CD4-positive, alpha-beta T cell treated with Interleukin-6 at 100 ng/mL for 8 hours (primary cell): ENCODE measurements around the gene GDPD4.

ENCODE experiments used
- DNase-seq: peaks from one replicate; pipeline ENCODE4 v3.0.0-alpha.2; 2020; ENCODE audit warnings: mixed read lengths, low spot score

The GDPD4 gene

DNA sequence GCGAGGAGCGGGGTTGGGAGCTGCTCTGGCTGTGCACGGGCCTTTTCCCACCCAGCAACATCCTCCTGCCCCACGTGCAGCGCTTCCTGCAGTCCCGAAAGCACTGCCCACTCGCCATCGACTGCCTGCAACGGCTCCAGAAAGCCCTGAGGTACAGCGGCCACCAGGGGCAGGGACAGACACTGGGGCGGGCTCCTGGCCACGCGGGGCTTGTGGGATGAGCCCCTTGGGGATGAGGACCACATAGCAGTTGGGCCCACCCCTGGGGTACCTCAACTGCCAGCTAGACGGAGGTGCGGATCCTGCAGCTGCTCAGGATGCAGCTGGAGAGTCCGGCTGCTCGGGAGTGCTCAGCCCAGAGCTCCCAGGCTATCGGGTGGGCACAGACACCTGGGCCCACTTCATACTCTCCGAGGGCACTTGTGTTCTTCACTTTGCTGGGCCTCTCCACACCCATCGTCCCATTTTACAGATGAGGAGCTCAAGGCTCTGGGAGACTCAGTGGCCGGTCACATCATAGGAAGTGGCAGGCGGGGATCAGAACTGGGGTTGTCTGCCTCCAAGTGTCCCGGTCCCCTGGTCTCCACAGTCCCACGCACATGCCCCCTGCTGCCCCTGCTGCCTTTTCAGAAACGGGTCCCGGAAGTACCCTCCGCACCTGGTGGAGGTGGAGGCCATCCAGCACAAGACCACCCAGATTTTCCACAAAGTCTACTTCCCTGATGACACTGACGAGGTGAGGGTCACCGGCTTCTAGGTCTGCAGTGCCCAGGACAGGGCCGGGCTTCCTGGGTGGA lies 95.8 kb downstream of the GDPD4 start:
- DNase-seq, result no peak

DNA sequence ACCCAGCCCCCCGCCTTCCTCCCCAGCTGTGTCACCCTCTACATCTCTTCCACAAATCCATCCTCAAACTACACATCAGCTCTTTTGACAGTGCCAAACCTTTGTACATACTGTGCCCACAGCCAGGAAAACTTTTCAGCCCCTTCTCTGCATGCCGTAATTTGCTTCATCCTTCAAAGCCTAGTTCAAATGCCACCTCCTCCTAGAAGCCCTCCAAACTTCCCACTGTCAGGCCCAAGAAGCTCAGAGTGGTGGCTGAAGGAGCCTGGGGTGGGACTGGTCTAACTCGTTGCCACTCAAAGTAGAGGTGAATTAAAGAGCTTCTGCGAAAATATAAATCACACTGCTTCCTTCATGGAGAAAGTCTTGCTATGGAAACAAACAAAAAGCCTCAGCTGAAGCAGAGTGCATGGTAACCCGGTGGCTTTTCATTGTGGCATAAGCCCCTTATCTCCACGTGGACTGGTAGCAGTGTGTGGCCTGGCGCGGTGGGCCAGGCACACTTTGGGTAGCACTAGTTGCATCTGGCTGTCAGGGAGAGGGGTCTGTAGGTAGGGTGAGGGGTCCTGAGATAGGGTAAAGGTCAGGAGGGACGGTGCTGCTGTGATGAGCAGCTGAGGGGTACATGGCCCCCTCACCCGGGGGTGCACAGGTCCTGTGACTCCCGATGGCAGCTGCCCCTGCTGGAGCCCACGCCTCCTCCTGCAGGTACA lies 96.6 kb downstream of the GDPD4 start:
- DNase-seq, result no peak

DNA sequence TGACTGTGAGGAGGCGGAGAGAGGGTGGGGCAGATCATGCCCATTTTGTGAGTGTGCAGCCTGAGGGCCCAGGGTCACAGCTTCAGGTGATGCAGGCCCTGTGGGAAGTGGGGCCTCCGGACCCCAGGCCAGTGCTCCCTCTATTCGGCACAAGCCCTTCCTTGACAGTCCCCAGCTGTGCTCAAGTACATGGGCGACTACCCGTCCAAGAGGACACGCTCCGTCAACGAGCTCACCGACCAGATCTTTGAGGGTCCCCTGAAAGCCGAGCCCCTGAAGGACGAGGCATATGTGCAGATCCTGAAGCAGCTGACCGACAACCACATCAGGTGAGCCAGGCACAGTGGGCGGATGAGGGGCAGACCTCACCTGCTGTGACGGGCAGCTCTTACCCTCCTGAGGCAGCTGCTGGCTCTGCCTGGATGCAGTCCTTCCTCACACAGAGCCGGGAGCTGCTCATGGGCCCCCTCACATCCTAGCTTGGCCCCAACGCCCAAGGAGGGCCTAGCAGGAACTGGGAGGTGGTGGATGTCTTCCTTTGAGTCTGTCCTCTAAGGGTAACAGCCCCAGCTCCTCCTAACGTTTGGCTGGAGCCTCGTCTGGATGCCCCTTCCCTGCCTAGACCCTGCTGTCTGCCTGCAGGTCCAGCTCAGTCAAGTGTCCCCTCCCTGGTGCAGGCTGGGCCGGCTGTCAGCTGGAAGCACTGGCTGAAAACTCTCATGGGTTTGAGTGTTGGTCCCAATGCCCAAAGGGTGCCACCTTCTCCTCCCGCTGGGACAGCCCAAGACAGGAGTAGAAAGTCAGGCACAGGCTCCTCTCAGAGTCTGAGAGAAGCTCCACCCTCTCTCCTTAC lies 97.4 kb downstream of the GDPD4 start:
- DNase-seq, result no peak

DNA sequence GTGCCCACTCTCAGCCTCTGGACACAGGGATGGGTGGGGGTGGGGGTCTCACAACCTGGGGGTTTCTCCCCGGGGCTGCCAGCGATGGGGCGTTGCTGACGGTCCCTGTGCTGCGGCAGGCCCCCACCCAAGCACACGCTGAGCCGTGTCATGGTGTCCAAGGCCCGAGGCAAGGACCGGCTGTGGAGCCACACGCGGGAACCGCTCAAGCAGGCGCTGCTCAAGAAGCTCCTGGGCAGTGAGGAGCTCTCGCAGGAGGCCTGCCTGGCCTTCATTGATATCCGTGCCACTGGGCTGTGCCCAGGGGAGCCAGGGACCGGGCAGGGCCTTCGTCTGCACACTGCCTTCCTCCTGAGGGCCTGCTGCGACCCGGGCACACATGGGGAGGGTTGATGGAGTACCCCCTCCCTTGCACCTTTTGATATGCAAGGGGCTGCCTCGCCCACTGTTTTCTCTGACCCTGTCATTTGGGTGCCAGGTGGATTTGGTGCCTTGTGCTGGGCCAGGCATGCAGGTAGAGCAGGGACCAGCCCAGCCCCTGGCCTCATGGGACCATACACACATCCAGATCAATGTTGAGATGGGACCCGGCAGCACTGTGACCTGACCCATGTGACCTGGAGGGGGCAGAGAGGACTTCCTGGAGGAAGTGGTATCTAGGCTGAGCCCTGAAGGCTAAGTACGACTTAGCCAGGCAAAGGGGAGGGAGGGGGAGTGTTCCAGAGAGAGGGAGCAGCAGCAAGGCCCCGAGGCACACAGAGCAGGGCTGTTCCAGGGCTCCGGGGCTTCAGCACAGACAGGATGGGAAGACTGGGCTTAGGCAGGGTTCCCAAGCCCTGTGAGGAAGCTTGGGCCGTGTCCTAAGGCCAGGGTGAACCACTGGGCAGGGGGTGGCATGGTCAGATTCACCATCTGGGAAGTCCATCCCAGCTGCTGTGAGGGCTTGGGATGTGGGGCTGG lies 98.3 kb downstream of the GDPD4 start:
- DNase-seq, result no peak

DNA sequence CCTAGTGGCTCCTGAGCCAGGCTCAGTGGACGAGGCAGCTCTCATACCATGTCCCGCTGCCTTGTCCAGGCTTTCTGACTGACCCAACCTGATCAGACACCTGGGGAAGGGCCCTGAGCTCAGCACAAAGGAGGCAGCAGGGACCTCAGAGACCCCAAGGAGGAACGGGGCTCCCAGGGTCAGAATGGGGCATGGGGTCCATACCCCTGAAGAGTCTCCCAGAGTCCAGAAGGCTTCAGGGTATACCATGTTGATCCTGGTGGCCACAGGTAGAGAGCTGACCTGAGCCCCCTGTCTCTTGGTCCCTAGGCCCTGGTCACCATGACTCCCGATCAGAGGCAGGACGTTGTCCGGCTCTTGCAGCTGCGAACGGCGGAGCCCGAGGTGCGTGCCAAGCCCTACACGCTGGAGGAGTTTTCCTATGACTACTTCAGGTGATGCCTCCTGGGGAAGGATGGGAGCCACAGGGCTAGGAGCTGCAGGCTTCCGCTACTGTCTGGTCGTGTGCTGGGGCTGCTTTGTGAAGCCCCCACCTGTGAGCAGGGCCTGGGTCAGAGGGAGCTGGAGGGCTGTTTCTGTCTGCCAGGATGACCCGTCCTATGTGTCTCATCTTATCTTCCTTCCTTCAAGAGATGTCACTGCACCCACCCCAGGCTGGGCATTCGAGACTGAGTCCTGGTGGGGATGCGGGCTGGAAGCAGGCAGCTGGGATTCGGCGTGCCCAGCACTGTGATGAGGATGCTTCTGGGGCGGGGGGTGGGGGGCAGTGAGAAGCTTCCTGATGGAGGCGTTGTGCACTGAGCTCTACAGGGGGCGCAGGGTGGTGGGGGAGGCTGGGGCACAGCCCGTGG lies 99.3 kb downstream of the GDPD4 start:
- no peak for DNase-seq

DNA sequence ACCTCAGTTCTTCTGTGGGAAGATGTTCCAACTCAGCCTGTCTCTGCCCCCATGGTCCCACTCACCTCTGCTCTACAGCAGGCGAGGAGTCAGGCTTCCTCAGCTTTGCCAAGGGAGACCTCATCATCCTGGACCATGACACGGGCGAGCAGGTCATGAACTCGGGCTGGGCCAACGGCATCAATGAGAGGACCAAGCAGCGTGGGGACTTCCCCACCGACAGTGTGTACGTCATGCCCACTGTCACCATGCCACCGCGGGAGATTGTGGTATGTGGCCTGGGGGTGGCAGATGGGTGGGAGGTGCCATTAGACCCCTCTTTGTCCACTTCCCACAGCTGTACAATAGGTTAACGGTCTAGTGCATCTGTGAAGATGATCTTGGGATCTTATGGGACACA lies 100.1 kb downstream of the GDPD4 start:
- DNase-seq, result no peak

DNA sequence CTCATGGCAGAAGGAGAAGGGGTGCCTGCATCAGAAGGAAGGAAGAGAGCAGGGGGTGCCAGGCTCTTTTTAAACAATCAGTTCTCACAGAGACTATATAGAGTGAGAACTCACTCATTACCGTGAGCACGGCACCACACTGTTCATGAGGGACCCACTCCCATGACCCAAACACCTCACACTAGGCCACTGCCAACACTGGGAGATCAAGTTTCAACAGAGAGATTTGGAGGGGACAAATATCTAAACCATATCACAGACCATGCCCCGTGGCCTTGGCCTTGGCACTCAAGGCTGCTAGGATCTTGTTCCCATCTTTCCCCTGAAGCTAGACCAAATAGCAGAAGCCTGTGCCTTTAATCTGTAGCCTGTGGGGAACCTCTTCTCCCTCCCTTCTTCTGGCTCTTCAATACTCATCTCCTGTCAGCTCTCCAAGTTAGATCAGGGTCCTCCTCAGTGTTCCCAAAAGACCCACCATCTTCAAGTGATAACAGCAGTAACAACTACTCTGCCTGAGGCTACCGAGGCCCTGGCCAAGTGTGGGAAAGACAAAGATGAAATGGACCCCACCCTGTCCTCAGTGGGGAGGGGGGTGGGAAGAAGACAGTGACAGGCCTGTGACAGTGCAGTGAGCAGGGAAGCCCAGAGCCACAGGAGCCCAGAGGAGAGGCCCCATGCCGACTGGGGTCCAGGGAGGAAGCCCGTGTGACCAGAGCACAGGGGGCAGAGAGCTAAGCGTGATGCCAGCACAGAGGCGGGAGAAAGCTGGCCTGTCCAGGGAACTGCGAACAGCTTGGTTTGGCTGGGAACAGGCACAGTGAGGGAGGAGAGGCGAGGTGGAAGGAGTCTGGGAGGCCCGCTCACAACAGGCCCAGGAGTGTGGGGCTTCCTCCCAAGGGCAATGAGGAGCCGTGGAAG lies 100.9 kb downstream of the GDPD4 start:
- DNase-seq, result no peak

DNA sequence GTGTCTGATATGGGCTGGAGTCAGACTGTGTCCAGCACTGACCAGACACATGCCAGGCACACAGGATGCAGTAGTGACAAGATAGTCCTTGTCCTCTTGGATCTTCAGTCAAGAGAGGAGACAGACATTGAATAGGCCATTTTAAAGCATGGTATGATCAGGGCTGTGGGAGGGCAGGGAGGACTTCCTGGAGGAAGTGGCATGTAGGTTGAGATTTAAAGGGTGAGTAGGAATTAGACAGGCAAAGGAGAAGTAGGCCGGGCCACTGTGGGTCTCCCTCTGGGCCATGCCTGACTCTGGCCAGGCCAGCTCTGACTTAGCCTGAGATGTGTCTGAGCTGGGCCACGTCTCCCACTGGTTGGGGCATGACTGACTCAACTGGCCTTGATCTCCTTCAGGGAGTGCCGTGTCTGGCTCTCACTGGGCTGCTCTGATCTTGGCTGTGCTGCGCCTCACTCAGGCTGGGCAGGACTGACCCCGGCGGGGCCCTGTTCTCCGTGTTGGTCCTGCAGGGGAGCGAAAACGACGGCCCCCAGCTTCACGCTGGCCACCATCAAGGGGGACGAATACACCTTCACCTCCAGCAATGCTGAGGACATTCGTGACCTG lies 102.2 kb downstream of the GDPD4 start:
- no peak for DNase-seq

DNA sequence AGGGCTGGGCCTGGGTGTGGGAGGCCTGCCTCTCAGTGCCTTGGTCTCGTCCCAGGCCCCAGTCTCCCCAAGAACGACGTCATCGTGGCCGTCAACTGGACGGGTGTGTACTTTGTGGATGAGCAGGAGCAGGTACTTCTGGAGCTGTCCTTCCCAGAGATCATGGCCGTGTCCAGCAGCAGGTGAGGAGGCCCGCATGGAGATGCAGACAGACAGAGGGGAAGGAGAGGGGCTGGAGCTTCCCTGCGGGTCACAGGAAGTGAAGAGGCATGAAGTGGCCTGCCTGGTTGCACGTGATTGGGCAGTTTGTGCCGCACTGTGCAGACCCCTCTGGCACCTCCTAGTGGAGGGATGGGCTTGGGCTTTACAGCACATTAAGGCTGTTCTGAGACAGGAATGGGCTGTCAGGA lies 103.0 kb downstream of the GDPD4 start:
- no peak for DNase-seq

DNA sequence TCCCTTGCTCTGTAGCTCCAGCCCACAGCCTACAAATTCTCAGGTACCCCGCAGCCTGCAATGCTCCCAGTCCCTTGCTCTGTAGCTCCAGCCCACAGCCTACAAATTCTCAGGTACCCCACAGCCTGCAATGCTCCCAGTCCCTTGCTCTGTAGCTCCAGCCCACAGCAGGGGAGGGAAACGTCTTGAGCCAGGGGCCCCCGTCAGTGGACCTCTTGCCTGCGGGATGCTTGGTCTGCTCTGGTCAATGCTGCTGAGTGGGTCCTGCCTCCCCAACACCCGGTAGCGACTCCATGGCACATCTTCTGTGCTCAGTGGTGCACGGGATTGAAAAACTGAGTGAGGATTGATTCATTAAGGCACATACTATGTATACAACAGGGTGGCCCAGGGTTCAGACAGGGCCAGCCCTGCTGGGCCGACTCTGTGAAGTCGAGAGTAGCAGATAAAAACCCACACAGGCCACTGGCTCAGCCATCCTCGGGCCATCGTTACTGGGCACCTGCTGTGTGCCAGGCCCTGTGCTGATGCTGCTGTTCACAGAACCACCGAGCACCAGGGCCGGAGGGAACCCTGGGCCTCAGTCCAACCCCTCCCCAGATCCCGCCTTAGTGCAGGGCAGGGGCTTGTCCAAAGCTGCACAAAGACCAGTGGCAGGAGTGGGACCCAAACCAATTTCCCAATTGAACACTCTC lies 103.7 kb downstream of the GDPD4 start:
- DNase-seq, result no peak

DNA sequence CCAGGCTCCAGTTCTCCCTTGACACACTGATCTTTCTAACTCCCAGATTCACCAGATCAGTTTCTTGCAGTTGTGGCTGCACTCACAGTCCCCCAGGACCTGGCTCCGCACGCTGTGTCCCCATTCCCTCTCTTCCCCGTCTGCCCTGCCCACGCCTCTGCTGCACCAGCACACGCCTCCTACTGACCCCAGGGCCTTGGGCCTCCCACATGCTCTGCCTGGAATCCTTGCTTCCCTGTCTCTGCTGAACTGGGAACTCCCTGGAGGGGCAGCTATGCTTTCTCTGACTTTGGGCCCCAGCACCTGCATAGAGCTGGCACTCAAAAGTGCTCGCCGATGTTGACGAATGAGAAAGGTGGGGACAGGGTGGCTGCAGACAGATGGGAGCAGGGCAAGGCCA lies 104.5 kb downstream of the GDPD4 start:
- DNase-seq, result no peak

DNA sequence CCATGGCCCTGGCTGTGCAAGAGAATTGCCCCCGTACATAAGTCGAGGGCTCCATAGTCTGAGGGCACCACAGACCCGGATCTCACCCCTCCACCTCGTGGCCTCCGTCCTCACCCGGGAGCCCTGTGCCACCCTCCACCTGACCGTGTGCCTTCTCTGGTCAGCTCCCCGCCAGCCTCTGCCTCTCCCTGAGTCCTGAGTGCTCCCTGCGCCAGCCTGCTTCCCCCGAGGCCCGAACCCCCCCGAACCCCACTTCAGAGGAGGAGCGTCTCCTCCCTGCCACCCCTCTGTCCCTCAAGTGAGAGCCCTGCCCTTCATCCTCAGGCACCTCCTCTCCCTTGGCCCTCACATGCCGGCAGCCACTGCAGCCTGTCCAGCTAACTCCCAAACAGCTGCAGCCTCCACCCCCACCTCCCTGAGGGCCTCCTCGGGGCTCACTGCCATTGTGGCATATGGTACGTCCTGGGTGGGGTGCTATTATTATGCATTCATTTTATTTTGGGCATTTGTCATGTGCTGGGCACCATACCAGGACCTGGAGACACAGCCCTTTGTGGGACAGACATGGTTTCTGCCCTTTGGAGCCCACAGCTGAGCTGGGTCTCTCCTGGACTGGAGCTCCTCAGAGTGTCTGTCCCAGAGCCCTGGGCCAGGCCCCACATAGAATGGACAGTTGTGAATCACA lies 106.3 kb downstream of the GDPD4 start:
- no peak for DNase-seq

DNA sequence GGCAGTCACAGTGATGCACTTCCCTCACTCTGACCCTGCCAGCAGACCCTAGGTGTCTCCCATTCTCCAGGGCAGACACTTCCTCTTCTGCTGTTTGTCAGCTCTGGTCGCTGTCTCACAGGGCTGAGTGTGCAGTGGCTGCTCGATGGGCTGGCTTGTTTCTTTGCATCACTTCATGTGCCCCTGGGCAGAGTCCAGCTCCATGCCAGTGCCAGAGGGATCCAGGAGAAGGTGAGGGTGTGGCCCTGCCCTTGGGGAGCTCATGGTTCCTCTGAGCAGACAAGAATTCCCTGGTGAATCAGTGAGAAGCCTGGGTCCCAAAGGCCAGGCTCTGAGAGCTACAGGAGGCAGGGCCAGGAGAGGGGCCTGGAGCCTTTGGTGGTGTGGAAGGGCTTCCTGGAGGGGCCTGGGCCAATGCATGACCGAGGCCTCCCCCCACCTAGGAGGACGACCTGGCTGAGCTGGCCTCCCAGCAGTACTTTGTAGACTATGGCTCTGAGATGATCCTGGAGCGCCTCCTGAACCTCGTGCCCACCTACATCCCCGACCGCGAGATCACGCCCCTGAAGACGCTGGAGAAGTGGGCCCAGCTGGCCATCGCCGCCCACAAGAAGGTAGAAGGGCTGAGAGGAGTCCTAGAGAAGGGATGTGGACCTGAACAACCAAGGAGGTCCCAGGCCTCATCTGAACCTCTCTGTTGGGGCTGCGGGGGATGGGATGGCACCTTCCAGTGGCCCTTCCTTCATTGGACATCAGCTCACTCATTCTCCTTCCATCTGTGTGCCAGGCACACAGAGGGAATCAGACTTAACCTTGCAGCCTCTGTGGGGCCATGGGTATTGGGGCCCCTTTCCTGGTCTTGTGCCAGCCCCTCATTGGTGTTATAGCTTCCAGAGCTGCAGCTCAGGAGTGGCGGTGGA lies 107.3 kb downstream of the GDPD4 start:
- DNase-seq, result no peak

DNA sequence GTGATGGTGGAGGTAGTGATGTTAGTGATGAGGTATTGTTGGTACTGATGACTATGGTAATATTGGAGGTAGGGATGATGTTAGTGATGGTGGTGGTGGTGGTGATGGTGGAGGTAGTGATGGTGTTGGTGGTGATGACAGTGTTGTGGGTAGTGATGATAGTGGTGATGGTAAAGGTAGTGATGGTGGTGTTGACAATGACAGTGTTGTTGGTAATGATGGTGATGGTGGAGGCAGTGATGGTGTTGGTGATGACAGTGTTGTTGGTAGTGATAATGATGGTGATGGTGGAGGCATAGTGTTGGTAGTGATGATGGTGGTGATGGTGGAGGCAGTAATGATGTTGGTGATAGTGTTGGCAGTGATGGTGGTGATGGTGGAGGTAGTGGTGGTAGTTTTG lies 108.3 kb downstream of the GDPD4 start:
- no peak for DNase-seq

DNA sequence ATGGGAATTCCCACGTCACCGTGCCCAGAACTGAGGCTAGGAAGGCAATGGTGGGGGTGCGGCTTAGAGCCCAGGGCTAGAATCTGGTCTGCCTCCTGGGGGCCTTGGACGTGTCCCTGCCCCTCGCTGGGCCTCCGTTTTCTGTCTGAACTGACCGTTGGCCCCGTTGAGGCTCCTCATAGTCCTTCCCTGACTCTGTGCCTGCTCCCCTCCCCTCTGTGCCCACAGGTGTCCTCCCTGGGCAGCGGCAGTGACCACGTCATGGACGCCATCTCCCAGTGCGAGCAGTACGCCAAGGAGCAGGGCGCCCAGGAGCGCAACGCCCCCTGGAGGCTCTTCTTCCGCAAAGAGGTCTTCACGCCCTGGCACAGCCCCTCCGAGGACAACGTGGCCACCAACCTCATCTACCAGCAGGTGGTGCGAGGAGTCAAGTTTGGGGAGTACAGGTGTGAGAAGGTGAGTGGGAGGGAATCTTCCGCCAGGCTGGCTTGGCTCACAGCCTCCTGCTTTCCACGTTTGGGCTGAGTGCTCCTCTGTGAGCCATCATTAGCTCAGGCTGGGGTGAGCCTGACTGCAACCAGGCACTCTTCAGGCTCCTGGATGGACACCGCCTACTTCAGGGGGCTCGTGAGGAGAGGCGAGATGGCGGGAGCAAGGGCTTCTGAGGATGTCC lies 109.5 kb downstream of the GDPD4 start:
- peak; percentile 25 for DNase-seq

DNA sequence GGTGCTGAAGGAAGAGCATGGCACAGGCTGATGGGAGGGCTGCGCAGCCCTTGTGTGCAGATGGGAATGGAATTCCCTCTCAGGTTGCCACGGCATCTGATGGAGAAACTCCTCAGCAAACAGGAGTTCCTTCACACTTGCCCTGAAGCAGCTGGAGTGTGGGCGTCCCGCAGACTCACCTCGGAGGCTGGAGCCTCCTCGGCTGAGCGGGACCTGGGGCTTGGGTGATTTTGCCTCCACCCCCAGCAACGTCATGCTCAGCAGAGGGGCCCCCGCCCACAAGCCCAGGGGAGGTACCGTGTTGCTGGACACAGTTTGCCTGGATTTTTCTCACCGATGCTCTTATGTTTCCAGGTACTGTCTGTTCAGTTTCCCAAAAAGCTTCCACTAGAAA lies 110.1 kb downstream of the GDPD4 start:
- no peak for DNase-seq
